DMS53 (cell line): ENCODE measurements around the gene XKR8.

ENCODE experiments used
- DNase-seq: peaks from one replicate; lab custom pipeline; 2025; lab: John Stamatoyannopoulos, UW

The XKR8 gene, protein sequence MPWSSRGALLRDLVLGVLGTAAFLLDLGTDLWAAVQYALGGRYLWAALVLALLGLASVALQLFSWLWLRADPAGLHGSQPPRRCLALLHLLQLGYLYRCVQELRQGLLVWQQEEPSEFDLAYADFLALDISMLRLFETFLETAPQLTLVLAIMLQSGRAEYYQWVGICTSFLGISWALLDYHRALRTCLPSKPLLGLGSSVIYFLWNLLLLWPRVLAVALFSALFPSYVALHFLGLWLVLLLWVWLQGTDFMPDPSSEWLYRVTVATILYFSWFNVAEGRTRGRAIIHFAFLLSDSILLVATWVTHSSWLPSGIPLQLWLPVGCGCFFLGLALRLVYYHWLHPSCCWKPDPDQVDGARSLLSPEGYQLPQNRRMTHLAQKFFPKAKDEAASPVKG

GRCh38 chr1:27959792-27960603 lies at the start of gene XKR8:
TSS of gene XKR8 (plus strand) at chr1:27959973. CDS start at chr1:27960070, 97 bp downstream.
- DNase-seq = peak; percentile 97

GRCh38 chr1:27912429-27912828 lies 47.3 kb upstream of the XKR8 start:
- no peak for DNase-seq

GRCh38 chr1:27915082-27915575 lies 44.6 kb upstream of the XKR8 start:
- no peak for DNase-seq

GRCh38 chr1:27922272-27922671 lies 37.5 kb upstream of the XKR8 start:
- DNase-seq = no peak

GRCh38 chr1:27928216-27928954 lies 31.4 kb upstream of the XKR8 start:
- no peak for DNase-seq

DNA sequence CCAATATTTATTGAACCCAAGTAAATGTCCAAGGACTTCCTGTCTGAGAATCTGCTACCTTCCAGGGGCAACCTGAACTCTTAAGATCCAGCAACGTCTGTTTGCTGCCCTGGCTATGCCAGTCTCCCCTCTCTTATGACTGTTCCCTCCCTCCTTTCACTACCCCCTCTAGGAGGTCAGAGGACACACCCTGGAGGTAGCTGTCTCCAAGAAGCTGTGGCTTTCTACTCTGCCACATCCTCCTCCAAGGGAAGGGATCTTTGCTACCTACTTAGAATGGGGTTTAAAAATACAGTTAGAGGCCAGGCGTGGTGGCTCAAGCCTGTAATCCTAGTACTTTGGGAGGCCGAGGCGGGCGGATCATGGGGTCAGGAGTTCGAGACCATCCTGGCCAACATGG lies 28.6 kb upstream of the XKR8 start:
- no peak for DNase-seq

DNA sequence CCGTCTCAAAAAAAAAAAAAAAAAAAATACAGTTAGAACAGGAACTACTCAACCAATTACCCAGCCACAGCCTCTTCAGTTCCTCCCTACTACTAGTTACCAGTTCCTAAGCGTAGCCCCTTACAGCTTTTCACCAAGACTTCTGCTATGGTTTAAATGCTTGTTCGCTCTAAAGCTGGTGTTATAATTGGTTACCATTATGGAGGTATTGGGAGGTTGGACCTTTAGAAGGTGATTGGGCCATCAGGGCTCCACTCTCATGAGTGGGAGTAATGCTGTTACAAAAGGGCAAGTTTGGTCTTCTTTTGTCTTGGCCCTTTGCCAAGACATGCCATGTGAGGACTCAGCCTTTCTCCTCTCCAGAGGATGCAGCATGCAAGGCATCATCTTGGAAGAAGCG lies 28.0 kb upstream of the XKR8 start:
- no peak for DNase-seq

DNA sequence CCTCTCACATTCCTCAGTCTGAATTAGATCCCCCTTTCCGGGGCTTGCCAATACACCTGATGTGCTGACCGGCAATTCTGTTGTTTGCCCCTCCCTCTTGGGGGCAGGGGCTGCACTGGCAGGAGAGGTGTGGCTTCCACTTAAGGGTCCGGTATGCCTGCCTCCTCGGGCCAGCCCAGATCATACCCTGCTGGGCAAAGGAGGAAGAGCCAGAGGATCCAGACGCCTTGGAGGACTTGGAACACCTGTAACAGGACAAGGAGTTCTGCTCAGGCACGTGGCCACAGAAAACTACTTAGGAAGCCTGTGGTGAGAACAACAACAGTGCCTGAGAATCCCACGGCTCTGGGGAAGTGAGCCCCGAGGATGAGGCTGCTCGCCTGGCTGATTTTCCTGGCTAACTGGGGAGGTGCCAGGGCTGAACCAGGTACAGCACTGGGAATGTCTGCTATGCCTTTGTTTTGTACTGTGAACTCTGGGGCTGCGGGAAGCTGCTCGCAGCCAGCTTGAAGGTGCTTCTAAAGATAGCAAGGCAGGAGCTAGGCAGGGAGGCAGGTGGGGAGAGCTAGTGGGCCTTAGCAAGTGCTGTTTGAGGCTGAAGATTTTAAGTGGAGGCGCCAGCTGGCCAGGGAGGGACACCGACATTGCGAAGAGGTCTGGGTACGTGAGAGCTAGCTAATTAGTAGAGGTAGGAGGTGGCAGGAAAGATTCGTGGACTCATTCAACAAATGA lies 24.8 kb upstream of the XKR8 start, which contains the start of gene SMPDL3B:
SMPDL3B (plus strand) TSS at position 183 of the 732 bp plus-strand sequence; CDS start at position 367, 184 bp downstream.
- DNase-seq = peak; percentile 87

DNA sequence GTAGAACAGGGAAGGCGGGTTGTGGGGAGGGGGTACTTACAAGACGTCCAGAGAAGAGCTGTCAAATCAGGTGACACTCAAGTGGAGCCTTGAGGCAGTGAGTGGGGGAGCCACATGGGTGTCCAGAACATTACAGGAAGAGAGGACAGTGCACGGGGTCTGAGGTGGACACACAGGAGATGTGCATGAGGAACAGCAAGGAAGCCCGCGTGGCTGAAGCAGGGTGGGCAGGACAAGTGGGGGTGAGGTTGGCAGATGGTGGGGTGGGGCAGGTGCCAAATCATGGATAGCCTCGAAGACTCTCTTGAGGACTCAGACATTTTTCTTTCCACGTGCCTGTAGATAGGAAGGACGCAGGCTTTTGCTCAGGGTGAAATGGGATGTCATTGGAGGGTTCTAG lies 24.1 kb upstream of the XKR8 start:
- peak; percentile 33 for DNase-seq

- no peak for DNase-seq
Observed at GRCh38 chr1:27936370-27936769, 23.4 kb upstream of the XKR8 start.

- no peak for DNase-seq
Observed at GRCh38 chr1:27937524-27937836, 22.3 kb upstream of the XKR8 start.

GRCh38 chr1:27938488-27938887 lies 21.3 kb upstream of the XKR8 start:
- no peak for DNase-seq

DNA sequence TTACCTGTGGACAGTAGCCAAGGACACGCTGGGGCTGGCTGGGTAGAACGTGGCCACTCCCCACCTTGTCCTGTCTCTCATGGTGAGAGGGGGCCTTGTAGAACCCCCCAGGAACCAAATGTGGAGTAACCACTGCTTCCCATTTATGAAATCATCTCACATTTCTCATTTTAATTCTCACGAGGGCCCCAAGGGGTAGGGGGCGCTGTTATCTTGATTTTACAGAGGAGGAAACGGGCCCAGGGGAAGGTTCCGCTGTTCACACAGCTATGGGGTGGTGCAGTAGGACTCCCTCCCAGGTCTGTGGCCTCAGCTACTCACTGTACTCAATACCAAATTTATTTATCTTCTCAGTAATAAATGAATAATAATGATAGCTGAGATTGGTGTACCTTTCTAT lies 19.5 kb upstream of the XKR8 start:
- DNase-seq = peak; percentile 50

DNA sequence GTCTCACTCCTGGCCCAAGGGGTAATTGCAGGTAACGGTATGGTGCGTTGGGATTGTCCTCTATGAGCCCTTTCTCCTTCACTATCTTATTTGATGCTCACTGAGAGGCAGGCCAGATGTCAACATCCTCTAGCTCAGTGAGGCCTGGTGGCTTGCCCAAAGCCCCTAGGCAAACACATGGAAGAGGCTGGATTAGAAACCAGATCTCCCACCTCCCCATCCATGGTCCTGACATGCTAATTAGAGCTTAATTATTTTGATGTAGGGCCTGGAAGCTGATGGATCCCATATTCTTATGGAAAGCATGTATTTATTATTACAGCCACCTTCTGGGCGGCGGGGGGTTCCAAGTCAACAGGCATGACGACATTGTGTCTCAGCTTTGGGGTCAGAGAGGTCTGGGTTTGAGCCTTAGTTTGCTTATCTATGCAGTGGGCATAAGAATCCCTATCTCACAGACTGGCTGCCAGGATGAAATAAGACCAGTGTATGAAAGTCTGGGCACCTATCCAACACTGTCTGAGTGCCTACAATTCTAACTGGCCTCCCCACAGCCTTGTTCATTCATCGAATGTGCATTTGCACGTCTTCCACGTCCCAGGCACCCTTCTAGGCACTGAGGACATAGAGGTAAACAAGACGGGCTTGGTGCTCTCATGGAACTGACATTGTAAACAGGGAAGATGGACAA lies 18.8 kb upstream of the XKR8 start:
- no peak for DNase-seq

GRCh38 chr1:27941671-27942540 lies 17.9 kb upstream of the XKR8 start:
- DNase-seq = no peak

DNA sequence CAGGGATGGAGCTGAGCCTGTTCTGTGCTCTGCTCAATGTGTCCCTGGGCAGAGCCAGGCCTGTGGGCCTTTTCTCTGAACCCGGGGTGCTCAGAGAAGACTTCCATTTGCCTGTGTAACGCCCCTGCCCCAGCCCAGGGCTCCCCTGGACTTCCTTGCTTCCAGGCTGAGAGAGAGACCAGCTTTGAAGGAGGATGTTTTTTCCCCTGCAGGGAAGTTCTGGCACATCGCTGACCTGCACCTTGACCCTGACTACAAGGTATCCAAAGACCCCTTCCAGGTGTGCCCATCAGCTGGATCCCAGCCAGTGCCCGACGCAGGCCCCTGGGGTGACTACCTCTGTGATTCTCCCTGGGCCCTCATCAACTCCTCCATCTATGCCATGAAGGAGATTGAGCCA lies 14.8 kb upstream of the XKR8 start:
- DNase-seq = no peak

- DNase-seq = no peak
Observed at GRCh38 chr1:27949027-27949426, 10.7 kb upstream of the XKR8 start.

GRCh38 chr1:27951396-27951795 lies 8.4 kb upstream of the XKR8 start:
- peak; percentile 45 for DNase-seq

DNA sequence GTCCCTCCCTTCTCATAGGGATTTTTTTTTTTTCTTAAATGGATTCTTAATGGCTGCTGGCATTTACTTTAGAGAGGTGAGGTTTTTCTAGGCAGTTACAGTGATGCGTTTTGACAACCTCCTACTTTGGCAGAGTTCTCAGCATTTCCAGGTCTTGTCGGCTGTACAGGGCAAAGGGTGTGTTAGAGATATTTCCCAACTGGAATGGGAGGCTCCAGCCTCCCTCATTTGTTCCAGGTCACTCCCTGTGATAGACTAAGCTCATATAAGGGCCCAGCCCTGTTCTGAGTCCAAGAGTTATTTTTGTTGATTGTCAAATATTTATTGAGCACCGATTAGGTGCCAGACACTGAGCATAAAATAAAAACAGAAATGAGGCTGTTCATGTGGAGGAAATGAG lies 7.6 kb upstream of the XKR8 start:
- no peak for DNase-seq

- DNase-seq = no peak
Observed at GRCh38 chr1:27954186-27954585, 5.6 kb upstream of the XKR8 start.
